KOPT-K1 (cell line): ENCODE data around the gene TTLL4.
A peak's percentile ranks its signal among the peaks of the same experiment; 100 is the strongest.

ENCODE experiments used
- H3K27ac ChIP-seq: fragments of 200-600 bp; sonication (generic); 2 replicates; pipeline ENCODE4 v1.5.1; 2016; ENCODE audit warnings: antibody characterized with exemption, mild to moderate bottlenecking, low read depth, low read length; ENCODE audit not compliant: poor library complexity, severe bottlenecking
- H3K36me3 ChIP-seq: fragments of 200-600 bp; sonication (generic); 2 replicates; pipeline ENCODE4 v1.5.1; 2017; ENCODE audit warnings: antibody characterized with exemption, mild to moderate bottlenecking, low read length, moderate library complexity; ENCODE audit not compliant: insufficient read depth
- H3K9me3 ChIP-seq: fragments of 200-600 bp; sonication (generic); 2 replicates; pipeline ENCODE4 v1.5.1; 2017; ENCODE audit warnings: antibody characterized with exemption, low read length, mild to moderate bottlenecking; ENCODE audit not compliant: insufficient read depth, poor library complexity, severe bottlenecking

Gene TTLL4

DNA sequence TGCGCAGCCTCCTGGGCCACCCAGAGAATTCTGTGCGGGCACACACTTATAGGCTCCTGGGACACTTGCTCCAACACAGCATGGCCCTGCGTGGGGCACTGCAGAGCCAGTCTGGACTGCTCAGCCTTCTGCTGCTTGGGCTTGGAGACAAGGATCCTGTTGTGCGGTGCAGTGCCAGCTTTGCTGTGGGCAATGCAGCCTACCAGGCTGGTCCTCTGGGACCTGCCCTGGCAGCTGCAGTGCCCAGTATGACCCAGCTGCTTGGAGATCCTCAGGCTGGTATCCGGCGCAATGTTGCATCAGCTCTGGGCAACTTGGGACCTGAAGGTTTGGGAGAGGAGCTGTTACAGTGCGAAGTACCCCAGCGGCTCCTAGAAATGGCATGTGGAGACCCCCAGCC lies 11.8 kb upstream of the TTLL4 start:
- Histone ChIP-seq H3K9me3 (no peaks in the 10 kb centered on the region), H3K27ac (no peak overlapping the region), H3K36me3 (no peaks in the 10 kb centered on the region)

DNA sequence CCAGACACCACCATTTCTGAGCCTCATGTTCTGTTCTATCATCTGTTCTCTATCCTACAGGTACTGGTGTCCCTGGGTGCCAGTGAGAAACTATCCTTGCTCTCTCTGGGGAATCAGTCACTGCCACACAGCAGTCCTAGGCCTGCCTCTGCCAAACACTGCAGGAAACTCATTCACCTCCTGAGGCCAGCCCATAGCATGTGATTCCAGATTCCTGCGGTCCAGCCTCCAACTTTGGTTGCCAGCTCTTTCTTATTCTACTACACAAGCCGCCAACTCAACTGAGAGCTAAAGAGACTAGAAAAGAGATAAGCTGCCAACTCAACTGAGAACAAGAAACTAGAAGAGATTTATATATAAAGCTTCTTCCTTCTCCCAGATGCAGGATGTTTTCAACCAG lies 8.8 kb upstream of the TTLL4 start:
- Histone ChIP-seq H3K36me3 (no peaks in the 10 kb centered on the region), H3K27ac (no peak overlapping the region), H3K9me3 (no peaks in the 10 kb centered on the region)

DNA sequence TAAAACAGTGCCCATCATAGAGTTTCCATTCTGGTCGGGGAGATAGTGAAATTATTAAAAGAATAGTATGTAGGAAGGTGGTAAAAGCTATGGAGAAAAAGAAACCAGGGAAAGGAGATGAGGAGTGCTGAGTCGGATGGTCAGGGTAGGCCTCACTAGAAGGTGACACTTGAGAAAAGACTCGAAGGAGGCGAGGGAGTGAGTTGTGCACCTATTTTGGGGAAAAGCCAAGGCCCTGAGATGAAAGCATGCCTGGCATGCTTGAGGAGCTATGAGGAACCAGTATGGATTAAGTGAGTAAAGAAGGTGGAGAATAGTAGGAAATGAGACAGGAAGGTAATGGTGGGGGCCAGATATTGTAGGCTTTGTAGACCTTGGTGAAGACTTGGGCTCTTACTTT lies 7.3 kb upstream of the TTLL4 start:
- Histone ChIP-seq H3K27ac (no peak overlapping the region), H3K36me3 (no peaks in the 10 kb centered on the region), H3K9me3 (no peaks in the 10 kb centered on the region)

DNA sequence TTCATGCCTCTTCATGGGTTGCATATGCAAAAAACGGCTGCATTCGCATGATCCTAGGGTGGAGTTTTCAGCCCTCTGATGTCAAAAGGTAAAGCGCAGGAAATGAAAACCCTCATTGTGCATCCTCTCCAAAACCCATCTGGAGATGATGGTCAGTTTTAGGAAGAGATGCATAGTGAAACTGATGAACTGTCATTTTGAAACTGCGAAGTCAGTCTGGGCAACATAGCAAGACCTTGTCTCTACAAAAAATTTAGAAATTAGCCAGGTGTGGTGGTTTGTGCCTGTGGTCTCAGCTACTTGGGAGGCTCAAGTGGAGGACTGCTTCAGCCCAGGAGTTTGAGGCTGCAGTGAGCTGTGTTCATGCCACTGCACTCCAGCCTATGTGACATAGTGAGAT lies 2.5 kb upstream of the TTLL4 start:
- H3K9me3 ChIP-seq: no peaks in the 10 kb centered on the region
- H3K27ac ChIP-seq: no peak overlapping the region
- H3K36me3 ChIP-seq: no peaks in the 10 kb centered on the region

DNA sequence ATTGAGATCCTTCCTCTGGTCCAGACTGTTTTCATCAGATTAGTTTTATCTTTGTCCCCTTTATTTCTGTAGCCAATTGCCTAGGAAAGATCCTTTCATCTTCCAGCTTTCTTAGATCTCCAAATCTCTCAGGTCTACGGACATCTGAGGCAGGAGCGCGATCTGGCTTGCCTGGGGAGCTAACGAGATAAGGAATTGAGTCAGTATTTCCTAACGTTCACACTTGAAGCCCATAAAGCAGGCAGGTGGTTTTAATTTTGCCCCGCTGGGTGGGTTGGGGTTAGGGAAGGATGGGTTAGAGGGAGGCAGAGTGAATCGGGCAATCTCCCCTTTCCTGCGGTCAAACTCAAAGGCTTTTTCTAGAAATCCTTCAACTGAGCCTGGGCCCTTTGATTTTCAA lies 727 bp upstream of the TTLL4 start:
- Histone ChIP-seq H3K36me3 (no peaks in the 10 kb centered on the region), H3K9me3 (no peaks in the 10 kb centered on the region), H3K27ac (no peak overlapping the region)

DNA sequence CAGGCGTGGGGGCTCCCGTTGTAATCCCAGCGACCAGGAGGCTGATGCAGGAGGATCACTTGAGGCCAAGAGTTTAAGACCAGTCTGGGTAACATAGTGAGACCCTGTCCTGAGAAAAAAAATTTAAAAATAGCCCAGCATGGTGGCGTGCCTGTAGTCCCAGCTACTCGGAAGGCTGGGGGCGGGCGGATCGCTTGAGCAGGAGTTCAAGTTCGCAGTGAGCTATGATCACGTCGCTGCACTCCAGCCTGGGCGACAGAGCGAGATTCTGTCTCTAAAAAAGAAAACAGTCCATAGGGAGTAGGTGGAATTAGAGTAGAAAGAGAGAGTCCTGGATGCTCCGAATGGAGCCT lies 325 bp upstream of the TTLL4 start:
- H3K9me3 ChIP-seq: no peaks in the 10 kb centered on the region
- H3K27ac ChIP-seq: no peak overlapping the region
- H3K36me3 ChIP-seq: 0 out of 2 replicates have a peak, but pooled peaks cover 2% of the 10 kb centered on the region

DNA sequence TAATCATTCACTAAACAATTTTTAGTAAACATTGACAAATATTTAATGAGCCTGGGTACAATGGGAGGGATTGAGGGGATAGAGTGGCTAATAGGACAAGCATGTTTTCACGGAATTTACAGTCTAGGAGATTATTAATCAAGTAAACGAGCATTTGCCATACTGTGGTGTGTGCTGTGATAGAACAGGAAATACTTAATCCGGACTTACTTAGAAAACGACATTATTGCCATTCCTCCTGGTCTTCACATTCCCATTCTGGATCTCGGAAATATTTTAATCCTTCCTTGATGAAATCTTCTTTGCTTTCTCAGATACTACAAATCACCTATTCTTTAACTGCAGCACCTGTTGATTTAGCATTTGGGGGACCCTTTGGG lies 905 bp downstream of the TTLL4 start:
- H3K27ac ChIP-seq: peak overlapping the region; percentile 62
- H3K36me3 ChIP-seq: peaks cover 12% of the 10 kb centered on the region; the same call in 1 of the 2 replicates
- no peaks in the 10 kb centered on the region for H3K9me3 ChIP-seq

DNA sequence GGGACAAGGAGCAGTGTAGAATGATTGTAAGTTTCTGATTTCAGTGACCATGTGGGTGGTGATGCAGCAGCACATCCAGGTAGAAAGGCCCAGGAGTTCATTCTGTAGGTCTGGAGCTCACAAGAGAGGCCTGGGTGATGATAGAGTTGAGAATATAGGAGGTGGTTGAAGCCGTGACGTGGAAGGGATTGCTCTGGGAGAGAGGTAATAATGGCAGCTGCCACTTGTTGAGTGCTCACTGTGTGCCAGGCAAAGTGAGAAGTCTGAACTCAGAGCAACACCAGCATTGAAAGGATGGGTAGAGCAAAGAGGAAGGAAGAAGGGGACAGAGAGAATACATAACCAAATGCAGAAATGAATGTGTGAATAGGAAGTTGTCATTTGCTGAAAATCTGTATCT lies 3.3 kb downstream of the TTLL4 start:
- Histone ChIP-seq H3K36me3 (peaks cover 23% of the 10 kb centered on the region), H3K27ac (no peak overlapping the region), H3K9me3 (no peaks in the 10 kb centered on the region)

DNA sequence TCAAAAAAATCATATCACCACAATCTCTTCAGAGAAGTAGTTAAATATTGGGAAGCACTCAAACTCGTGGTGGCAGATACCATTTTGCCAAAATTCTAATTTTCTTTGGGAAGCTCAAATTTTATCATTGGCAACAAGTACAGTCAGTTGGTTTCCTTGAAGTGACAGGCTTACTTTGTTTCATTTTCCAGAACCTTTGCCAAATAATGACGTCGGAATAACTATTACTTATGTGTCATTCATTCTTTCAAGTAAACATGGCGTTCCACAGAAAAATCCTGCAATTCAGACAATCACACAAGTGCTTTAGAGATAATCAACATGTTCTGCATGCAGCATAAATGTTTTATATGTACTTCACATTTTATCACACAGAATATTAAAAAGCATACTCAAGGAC lies 5.4 kb downstream of the TTLL4 start:
- H3K36me3 ChIP-seq: peaks cover 36% of the 10 kb centered on the region
- H3K9me3 ChIP-seq: no peaks in the 10 kb centered on the region
- H3K27ac ChIP-seq: no peak overlapping the region

DNA sequence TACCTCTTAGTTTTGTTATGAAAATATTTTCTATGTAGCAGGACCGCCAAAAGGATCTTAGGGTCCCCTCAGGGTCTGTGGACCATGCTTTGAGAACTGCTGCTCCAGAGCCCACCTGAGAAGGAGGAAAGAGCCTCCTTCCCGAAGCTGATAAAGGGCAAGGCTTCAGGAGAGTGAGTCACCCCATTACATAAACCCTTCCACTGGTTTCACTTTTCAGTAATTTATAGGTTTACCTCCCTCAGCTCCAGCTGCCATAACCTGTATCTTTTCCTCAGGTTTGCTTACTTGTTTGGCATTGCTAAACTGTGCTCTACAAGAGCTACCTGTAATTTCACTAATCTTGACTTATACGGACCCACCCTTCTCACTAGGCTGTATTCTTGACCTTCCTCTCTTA lies 6.6 kb downstream of the TTLL4 start:
- Histone ChIP-seq H3K27ac (no peak overlapping the region), H3K9me3 (no peaks in the 10 kb centered on the region), H3K36me3 (peaks cover 36% of the 10 kb centered on the region)

DNA sequence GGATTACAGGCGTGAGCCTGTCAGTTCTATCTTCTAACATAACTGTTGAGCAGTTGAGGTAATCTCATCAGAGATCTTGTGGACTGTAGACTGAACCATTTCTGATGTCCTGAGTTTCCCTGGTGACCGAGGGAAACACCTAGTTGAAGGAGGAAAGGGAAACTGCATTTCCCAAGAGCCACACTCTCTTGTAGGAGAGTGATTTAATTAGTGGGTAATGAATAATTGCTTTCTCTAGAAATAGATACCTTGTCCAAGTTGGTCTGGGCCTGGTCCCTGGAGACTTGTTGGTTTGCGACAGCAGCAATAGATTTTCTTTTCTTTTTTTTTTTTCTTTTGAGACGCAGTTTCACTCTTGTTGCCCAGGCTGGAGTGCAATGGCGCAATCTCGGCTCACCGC lies 7.4 kb downstream of the TTLL4 start:
- H3K27ac ChIP-seq: no peak overlapping the region
- no peaks in the 10 kb centered on the region for H3K9me3 ChIP-seq
- peaks cover 36% of the 10 kb centered on the region for H3K36me3 ChIP-seq

DNA sequence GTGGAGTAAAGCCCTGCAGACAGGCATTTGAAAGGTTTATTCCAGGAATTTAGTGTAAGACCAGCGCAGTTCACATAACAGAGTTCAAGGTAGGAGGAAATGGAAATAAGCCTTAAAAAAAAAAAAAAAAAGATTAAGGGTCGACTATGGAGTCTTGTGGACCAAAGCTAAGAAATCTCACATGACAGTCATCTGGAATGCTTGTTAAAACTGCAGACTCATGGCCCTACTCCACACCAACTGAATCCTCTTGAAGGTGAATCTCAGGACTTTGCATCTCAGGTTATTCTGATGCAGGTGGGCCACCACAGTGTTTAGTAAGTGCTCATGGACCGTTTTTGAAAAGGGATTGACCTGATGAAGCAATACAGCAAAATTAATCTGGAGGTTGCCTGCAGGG lies 8.8 kb downstream of the TTLL4 start:
- H3K27ac ChIP-seq: no peak overlapping the region
- H3K9me3 ChIP-seq: no peaks in the 10 kb centered on the region
- H3K36me3 ChIP-seq: peaks cover 36% of the 10 kb centered on the region

DNA sequence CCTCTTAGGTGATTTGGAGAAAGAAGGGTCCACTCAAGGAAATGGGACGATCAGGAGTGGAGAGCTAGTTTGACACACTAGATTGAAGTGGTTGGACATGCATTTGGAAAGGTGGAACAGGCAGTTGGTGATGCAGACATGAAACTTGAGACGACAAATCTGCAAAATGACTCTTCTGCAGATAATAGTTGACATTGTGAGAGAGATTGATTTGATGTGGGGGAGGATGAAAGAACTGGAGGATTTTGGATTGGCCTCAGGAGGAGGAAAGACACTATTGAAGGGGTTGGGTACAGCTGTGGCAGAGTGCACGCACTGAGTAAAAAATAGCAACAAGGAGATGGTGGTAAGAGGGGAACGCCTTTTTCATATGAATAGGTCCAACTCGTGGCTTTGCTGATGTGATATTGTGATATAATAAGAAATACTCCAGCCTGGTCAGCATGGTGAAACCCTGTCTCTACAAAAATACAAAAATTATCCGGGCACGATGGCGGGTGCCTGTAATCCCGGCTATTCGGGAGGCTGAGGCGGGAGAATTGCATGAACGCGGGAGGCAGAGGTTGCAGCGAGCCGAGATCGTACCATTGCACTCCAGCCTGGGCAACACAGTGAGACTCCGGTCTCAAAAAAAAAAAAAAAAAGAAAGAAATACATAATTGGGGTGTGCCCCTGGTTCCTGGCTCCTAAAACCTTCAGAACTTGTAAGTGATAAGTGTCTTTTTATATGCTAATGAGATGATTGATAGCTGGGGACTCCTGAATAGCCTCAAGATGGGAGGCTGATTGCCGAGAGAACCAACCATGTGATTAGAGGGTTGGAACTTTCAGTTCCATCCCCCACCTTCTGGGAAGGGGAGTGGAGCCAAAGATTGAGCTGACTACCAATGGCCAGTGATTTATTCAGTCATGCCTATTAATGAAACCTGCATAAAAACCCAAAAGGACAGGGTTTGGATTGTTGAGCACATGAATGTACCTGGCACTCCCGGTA lies 9.7 kb downstream of the TTLL4 start:
- no peak overlapping the region for H3K27ac ChIP-seq
- peaks cover 37% of the 10 kb centered on the region for H3K36me3 ChIP-seq

DNA sequence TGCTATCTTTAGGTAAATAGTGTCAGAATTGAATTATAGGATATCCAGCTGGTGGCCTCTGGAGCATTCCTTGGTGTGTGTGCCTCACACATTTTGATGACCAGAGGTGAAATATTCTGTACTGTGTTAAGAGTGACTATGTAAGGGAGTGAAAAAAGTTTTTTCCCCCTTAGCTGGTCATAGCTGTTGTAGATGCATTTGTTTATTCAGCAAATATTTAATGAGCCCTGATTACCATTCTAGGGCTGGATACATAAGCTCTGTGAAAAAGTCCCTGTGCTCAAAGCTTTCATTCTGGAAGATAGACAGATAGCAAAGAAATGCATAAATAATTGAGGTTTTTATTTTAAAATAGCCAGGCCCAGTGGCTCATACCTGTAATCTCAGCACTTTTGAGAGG lies 10.9 kb downstream of the TTLL4 start:
- peaks cover 27% of the 10 kb centered on the region for H3K36me3 ChIP-seq
- no peak overlapping the region for H3K27ac ChIP-seq

More for the DNA sequence above, 9.7 kb downstream of the TTLL4 start:
- H3K9me3 ChIP-seq: peaks cover 4% of the 10 kb centered on the region

DNA sequence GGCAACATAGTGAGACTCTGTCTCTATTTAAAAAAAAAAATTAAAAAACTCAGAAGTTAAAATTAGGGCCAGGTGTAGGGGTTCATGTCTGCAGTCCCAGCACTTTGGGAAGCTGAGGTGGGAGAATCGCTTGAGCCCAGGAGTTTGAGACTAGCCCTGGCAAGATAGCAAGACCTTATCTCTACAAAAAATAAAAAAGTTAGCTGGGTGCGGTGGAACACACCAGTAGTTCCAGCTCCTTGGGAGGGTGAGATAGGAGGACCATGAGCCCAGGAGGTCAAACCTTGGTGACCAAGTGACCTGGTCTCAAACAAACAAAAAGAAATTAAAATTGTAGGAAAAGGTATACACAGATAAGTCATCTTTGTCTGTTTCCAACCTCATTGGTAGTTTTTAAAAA lies 11.3 kb downstream of the TTLL4 start:
- Histone ChIP-seq H3K36me3 (peaks cover 24% of the 10 kb centered on the region), H3K9me3 (peaks cover 20% of the 10 kb centered on the region), H3K27ac (no peak overlapping the region)

More for the DNA sequence above, 10.9 kb downstream of the TTLL4 start:
- peaks cover 15% of the 10 kb centered on the region for H3K9me3 ChIP-seq

DNA sequence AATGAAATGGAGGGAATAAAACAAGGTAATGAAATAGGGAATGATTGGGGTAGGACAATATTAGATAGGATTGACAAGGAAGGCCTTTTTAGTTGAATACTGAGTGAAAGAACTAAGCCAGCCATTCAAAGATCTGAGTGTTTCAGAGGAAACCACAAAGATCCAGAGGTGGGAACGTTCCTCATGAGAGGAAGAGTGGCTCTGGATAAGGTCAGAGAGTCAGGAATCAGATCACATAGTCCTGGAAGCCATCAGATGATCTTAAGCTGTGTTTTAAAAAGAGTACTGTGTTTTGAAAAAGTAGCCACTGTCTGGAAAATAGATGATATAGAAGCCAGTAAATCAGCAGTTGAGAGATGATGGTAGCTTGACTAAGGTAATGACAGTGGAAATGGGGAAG lies 11.8 kb downstream of the TTLL4 start:
- H3K9me3 ChIP-seq: peaks cover 25% of the 10 kb centered on the region
- peaks cover 20% of the 10 kb centered on the region for H3K36me3 ChIP-seq
- H3K27ac ChIP-seq: no peak overlapping the region
